Limb (tissue), 2 donors: ENCODE results near the gene MED8.
A peak's percentile ranks its signal among the peaks of the same experiment; 100 is the strongest.

Experiments used
- DNase-seq, 2 donors: peaks; one replicate each; pipeline ENCODE4 v3.0.0-alpha.2; 2016; ENCODE audit errors: extremely low spot score in 2 of 2

Gene MED8

GRCh38 chr1:43389326-43390313 lies at the start of gene MED8, which contains the start of gene SZT2:
Gene MED8 (minus strand): TSS chr1:43389800. CDS start chr1:43389764, 36 bp downstream.
Gene SZT2 (plus strand): TSS chr1:43389899. CDS start chr1:43389969, 70 bp downstream.
- DNase-seq, result peak; percentile 93 to 95

GRCh38 chr1:43438953-43439581 lies 49.5 kb upstream of the MED8 start:
- DNase-seq, result peak in 1 of 2 donors; percentile 21

GRCh38 chr1:43438576-43438952 lies 49.0 kb upstream of the MED8 start:
- peak in 1 of 2 donors; percentile 16 for DNase-seq

- peak in 1 of 2 donors; percentile 9 for DNase-seq
Observed at GRCh38 chr1:43438006-43438405, 48.4 kb upstream of the MED8 start.

- peak in 1 of 2 donors; percentile 21 for DNase-seq
Observed at GRCh38 chr1:43437031-43437973, 47.7 kb upstream of the MED8 start.

GRCh38 chr1:43436371-43436770 lies 46.8 kb upstream of the MED8 start:
- peak in 1 of 2 donors; percentile 16 for DNase-seq

- DNase-seq, result peak; percentile 22 to 44
Observed at GRCh38 chr1:43435146-43436145, 45.8 kb upstream of the MED8 start.

GRCh38 chr1:43434256-43434655 lies 44.7 kb upstream of the MED8 start:
- DNase-seq, result peak in 1 of 2 donors; percentile 11

GRCh38 chr1:43432907-43433306 lies 43.3 kb upstream of the MED8 start:
- DNase-seq, result no peak

- DNase-seq, result no peak
Observed at GRCh38 chr1:43432171-43432860, 42.7 kb upstream of the MED8 start.

GRCh38 chr1:43431676-43432075 lies 42.1 kb upstream of the MED8 start:
- DNase-seq, result no peak

GRCh38 chr1:43430831-43431230 lies 41.2 kb upstream of the MED8 start:
- no peak for DNase-seq

- no peak for DNase-seq
Observed at GRCh38 chr1:43427941-43428340, 38.3 kb upstream of the MED8 start.

GRCh38 chr1:43427524-43427923 lies 37.9 kb upstream of the MED8 start:
- DNase-seq, result no peak

GRCh38 chr1:43426221-43426620 lies 36.6 kb upstream of the MED8 start:
- DNase-seq, result peak in 1 of 2 donors; percentile 20

GRCh38 chr1:43425045-43425444 lies 35.4 kb upstream of the MED8 start:
- no peak for DNase-seq

- DNase-seq, result peak in 1 of 2 donors; percentile 15
Observed at GRCh38 chr1:43423672-43424550, 34.3 kb upstream of the MED8 start.

GRCh38 chr1:43422995-43423671 lies 33.5 kb upstream of the MED8 start:
- peak in 1 of 2 donors; percentile 20 for DNase-seq
